Activated naive CD4-positive, alpha-beta T cell treated with anti-CD3 and anti-CD28 coated beads for 36 hours (primary cell): ENCODE measurements around the gene FBXW11. TPM values are rescaled to one million over a fixed set of nuclear protein-coding genes. Genes with fewer than 3 reads are reported as not detected.
"Not testable (repeated sequence)": the region's sequence is repeated elsewhere in the genome, so short reads cannot be mapped to it uniquely, and the experiment has no call there.

ENCODE experiments used
- CTCF ChIA-PET: fragments of 350-600 bp; sonication (Branson Sonifier 250); formaldehyde crosslinking; loops from one replicate; lab custom pipeline; 2021; ENCODE audit warnings: antibody characterized with exemption; lab: Charles Lee
- DNase-seq: peaks from one replicate; pipeline ENCODE4 v3.0.0-alpha.2; 2020
- H3K27ac Mint-ChIP-seq: one replicate; pipeline ENCODE4 v1.8.0; 2021; ENCODE audit warnings: mild to moderate bottlenecking, mixed read lengths
- H3K27me3 Mint-ChIP-seq: one replicate; pipeline ENCODE4 v1.8.0; 2021; ENCODE audit warnings: low read depth, mixed read lengths
- H3K36me3 Mint-ChIP-seq: one replicate; pipeline ENCODE4 v1.8.0; 2021; ENCODE audit warnings: low read depth, mixed read lengths
- H3K4me1 Mint-ChIP-seq: one replicate; pipeline ENCODE4 v1.8.0; 2021; ENCODE audit warnings: low read depth, mixed read lengths
- H3K4me3 Mint-ChIP-seq: one replicate; pipeline ENCODE4 v1.8.0; 2021; ENCODE audit warnings: mild to moderate bottlenecking, moderate library complexity, mixed read lengths
- H3K9me3 Mint-ChIP-seq: one replicate; pipeline ENCODE4 v1.8.0; 2021; ENCODE audit warnings: mixed read lengths
- intact Hi-C: fragments of 100-400 bp; cut with micrococcal nuclease; formaldehyde crosslinking; loops from one replicate; pipeline ENCODE4 v1.15.1; 2023
- total RNA-seq, 2 experiments: library from RNA; stranded (reverse); gene quantifications; one replicate each; pipeline ENCODE4 v1.2.3, GENCODE V29; 2021

The FBXW11 gene
- total RNA-seq, 2 experiments from 2014 or later: 32.8 to 35.5 TPM

DNA sequence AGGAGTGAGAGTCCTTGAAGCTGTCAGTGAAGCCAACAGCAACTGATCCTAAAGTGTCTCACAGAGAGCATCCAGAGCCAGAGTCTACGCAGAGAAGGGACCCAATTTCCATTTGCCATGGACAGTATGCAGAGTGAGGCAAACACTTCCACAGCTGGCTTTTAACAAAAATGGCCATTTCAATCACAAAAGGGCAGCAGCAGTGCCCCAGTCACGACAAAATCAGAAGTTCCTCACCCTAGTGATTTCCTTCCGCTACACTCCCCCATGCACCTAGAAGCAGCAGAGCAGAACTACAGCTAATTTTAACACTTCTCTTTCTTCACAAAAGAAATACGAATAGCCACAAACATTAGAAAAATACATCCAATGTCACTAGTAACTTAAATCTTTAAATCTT lies 27.9 kb downstream of the FBXW11 start:
- H3K9me3 Mint-ChIP-seq: peaks cover 23% of the 10 kb centered on the region
- H3K27me3 Mint-ChIP-seq: no peaks in the 10 kb centered on the region
- peak overlapping the region; percentile 24 for H3K27ac Mint-ChIP-seq
- H3K36me3 Mint-ChIP-seq: peaks cover 38% of the 10 kb centered on the region
- H3K4me1 Mint-ChIP-seq: peaks cover 56% of the 10 kb centered on the region
- intact Hi-C loops: loop anchor here (1.0 kb wide), 1 partner anchor 21 kb away; no protein-coding TSS in a partner anchor
- no peak overlapping the region for H3K4me3 Mint-ChIP-seq
- no peak for DNase-seq
- CTCF ChIA-PET: interaction anchor here (0.7 to 1.8 kb wide), 2 partner anchors 28 to 71 kb away, joined by 3 to 4 read pairs; partner anchors contain the start of gene FBXW11

DNA sequence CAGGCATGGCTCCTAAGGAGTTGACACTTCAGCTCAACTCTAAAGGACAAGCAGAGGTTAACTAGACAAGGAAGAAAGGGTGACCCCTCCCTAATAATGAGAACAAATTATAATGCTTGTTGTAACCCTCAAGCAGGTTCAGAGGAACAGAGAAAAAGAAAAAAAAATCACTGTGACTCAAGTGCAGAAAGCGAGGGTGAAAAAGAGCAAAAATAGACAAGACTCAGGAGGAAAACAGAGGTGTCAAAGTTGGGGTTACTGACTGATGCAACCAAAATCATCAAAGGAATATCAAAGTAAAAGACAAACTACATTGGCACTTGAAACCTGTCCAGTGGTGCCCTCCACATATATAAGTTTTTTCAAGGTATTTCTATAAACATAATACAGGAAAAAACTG lies 28.4 kb downstream of the FBXW11 start:
- peaks cover 60% of the 10 kb centered on the region for H3K4me1 Mint-ChIP-seq
- no peak overlapping the region for H3K4me3 Mint-ChIP-seq
- DNase-seq: no peak
- peak overlapping the region; percentile 72 for H3K27ac Mint-ChIP-seq
- peaks cover 34% of the 10 kb centered on the region for H3K36me3 Mint-ChIP-seq
- CTCF ChIA-PET: interaction anchor here (0.7 to 1.8 kb wide), 2 partner anchors 29 to 71 kb away, joined by 3 to 4 read pairs; partner anchors contain the start of gene FBXW11
- H3K9me3 Mint-ChIP-seq: peaks cover 23% of the 10 kb centered on the region
- H3K27me3 Mint-ChIP-seq: no peaks in the 10 kb centered on the region
- intact Hi-C loops: loop anchor here (1.0 kb wide), 1 partner anchor 21 kb away; no protein-coding TSS in a partner anchor

DNA sequence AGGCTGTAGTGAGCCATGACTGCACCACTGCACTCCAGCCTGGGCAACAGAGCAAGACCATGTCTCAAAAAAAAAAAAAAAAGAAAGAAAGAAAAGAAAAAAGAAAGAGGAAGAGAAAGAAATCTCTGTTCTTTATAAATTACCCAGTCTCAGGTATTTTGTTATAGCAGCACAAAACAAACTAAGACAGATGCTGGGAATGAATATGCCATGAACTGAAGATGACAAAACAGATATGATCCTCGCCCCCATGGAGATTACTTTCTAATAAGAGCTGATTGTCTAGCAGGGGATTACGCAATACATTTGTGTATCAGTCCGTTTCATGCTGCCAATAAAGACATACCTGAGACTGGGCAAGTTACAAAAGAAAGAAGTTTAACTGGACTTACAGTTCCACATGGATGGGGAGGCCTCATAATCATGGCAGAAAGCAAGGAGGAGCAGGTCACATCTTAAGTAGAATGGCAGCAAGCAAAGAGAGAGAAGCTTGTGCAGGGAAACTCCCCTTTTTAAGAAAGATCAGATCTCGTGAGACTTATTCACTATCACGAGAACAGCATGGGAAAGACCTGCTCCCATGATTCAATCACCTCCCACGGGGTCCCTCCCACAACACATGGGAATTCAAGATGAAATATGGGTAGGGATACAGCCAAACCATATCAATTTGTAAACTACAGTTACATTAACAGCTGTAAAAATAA lies 29.0 kb downstream of the FBXW11 start:
- peaks cover 30% of the 10 kb centered on the region for H3K36me3 Mint-ChIP-seq
- intact Hi-C loops, H3K4me3 Mint-ChIP-seq, H3K27me3 Mint-ChIP-seq: not testable (repeated sequence)
- H3K4me1 Mint-ChIP-seq: peaks cover 59% of the 10 kb centered on the region
- peak; percentile 13 for DNase-seq
- CTCF ChIA-PET: interaction anchor here (0.6 to 1.8 kb wide), 3 partner anchors 9 to 70 kb away, joined by 3 to 4 read pairs (median 4); partner anchors contain the start of gene FBXW11
- peak overlapping the region; percentile 72 for H3K27ac Mint-ChIP-seq
- peaks cover 23% of the 10 kb centered on the region for H3K9me3 Mint-ChIP-seq

DNA sequence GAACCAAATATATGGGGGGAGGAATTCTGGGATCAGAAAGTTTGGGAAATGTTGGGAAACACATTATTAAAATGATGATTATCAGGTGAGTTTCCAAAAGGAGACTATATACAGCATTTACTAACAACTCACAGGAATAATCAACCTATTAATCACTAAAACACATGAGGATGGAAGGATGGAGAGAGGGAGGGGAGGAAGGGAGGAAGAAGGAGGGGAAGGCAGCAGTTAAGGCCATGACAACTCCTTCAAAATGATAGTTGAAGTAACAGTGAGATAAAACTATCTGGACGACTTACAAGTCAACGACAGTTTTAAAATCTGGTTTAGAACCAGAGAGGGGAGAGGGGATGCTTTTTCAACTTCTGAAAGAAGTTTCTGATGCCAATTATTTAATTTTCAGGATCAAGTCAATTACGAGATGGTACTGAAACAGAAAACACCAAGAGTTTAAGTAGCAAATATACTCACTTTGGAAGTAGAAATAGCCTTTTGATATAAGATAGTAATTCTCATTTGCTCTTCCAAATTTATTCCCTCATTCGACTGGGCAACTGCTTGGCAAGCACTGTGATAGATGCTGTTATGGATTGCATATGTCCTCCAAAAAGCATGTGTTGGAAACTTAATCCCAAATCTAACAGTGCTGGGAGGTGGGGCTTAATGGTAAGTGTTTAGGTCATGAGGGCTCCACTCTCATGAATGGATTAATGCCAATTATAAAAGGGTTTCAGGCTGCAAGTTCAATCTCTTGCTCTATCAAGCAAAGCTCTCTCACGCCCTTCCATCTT lies 30.4 kb downstream of the FBXW11 start:
- Mint-ChIP-seq H3K36me3 (peaks cover 25% of the 10 kb centered on the region), H3K9me3 (peaks cover 15% of the 10 kb centered on the region), H3K4me3 (no peak overlapping the region), H3K27me3 (no peaks in the 10 kb centered on the region), H3K27ac (no peak overlapping the region), H3K4me1 (peaks cover 55% of the 10 kb centered on the region)
- intact Hi-C loops: loop anchor here (1.0 kb wide), 1 partner anchor 8 kb away; no protein-coding TSS in a partner anchor
- CTCF ChIA-PET: no interaction called here
- DNase-seq: no peak

GRCh38 chr5:171975262-171975876 lies 31.1 kb downstream of the FBXW11 start:
- no peak overlapping the region for H3K4me3 Mint-ChIP-seq
- H3K27ac Mint-ChIP-seq: no peak overlapping the region
- CTCF ChIA-PET: interaction anchor here (0.6 kb wide), 1 partner anchor 9 kb away, joined by 3 read pairs; no protein-coding TSS in a partner anchor
- no peak for DNase-seq
- H3K9me3 Mint-ChIP-seq: peaks cover 13% of the 10 kb centered on the region
- H3K27me3 Mint-ChIP-seq: no peaks in the 10 kb centered on the region
- peaks cover 61% of the 10 kb centered on the region for H3K4me1 Mint-ChIP-seq
- peaks cover 31% of the 10 kb centered on the region for H3K36me3 Mint-ChIP-seq
- intact Hi-C loops: no loop called here

DNA sequence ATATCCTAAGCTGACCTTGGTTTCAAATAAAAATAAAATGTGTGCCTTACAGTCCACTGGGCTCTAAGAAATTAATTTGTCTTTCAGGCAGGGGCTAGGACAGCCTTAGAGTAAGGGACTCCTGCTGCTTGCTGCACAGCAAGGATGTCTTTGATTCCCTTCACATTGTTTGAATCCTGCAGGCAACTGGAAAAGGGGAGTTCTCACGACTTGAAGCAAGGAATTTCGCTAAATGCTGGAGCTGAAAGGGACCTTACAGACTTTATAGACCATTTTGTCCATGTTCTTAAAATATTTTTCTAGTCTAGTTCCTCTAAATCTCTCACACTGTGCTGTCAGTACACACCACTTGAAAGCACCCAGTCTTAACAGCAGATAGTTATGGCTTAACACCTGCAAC lies 35.6 kb downstream of the FBXW11 start:
- no peak for DNase-seq
- peaks cover 61% of the 10 kb centered on the region for H3K4me1 Mint-ChIP-seq
- CTCF ChIA-PET: no interaction called here
- intact Hi-C loops: no loop called here
- H3K27me3 Mint-ChIP-seq: no peaks in the 10 kb centered on the region
- H3K36me3 Mint-ChIP-seq: peaks cover 21% of the 10 kb centered on the region
- no peak overlapping the region for H3K27ac Mint-ChIP-seq
- no peak overlapping the region for H3K4me3 Mint-ChIP-seq
- H3K9me3 Mint-ChIP-seq: peaks cover 7% of the 10 kb centered on the region

DNA sequence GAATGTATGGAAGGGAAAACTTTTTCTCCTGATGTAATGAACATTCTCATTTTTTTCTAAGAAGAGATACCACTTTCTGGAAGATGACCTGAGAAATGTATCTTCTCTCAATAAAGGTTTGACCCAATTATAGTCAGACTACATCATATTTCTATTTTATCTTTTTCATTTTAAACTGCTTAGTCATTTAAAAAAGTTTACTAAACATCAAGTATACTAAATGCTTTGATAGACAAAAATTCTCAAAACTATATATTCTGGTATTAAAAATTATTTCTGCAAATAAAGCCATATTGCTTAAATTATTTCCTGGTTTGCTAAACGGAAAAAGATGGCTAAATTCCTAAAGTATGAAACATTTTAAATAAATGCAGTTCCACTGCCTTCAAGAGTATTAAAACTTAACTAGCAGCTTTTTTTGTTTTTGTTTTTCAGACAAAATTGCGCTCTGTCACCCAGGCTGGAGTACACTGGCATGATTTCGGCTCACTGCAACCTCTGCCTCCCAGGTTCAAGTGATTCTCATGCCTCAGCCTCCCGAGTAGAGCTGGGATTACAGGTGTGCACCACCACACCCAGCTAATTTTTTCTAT lies 37.1 kb downstream of the FBXW11 start:
- H3K9me3 Mint-ChIP-seq: peaks cover 7% of the 10 kb centered on the region
- no peaks in the 10 kb centered on the region for H3K27me3 Mint-ChIP-seq
- H3K27ac Mint-ChIP-seq: no peak overlapping the region
- H3K4me1 Mint-ChIP-seq: peaks cover 57% of the 10 kb centered on the region
- intact Hi-C loops: no loop called here
- no peak overlapping the region for H3K4me3 Mint-ChIP-seq
- no peak for DNase-seq
- CTCF ChIA-PET: interaction anchor here (1.0 kb wide), 1 partner anchor 8 kb away, joined by 3 read pairs; no protein-coding TSS in a partner anchor
- H3K36me3 Mint-ChIP-seq: peaks cover 22% of the 10 kb centered on the region

DNA sequence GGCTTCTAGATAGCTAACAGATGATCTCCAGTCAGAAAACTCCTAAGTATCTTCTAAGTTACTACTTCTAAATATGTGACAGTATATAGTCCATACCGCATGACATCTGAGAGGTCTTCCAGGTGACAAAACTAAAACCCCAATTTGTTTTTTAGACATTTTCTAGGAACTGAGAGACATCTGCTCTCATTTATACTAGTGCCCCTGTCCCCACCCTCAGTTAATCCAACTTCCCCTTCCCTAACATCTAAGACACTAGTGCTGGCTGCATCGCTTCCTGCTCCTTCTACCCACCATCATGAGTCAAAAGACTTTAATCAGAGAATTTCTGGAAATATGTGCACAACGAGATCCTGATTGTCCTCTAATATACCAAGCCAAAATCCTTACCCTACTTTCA lies 37.9 kb downstream of the FBXW11 start:
- Mint-ChIP-seq H3K4me3 (no peak overlapping the region), H3K27me3 (no peaks in the 10 kb centered on the region), H3K36me3 (peaks cover 22% of the 10 kb centered on the region), H3K27ac (no peak overlapping the region), H3K9me3 (peaks cover 7% of the 10 kb centered on the region), H3K4me1 (peaks cover 57% of the 10 kb centered on the region)
- intact Hi-C loops: loop anchor here (1.0 kb wide), 1 partner anchor 8 kb away; no protein-coding TSS in a partner anchor
- CTCF ChIA-PET: interaction anchor here (0.6 to 1.1 kb wide), 2 partner anchors 56 to 77 kb away, joined by 3 to 7 read pairs; no protein-coding TSS in a partner anchor
- no peak for DNase-seq

- CTCF ChIA-PET: interaction anchor here (0.6 to 0.7 kb wide), 2 partner anchors 8 to 19 kb away, joined by 3 read pairs; no protein-coding TSS in a partner anchor
- intact Hi-C loops: loop anchor here (1.0 kb wide), 1 partner anchor 18 kb away; no protein-coding TSS in a partner anchor
Observed at GRCh38 chr5:171966964-171967363, 39.5 kb downstream of the FBXW11 start.

GRCh38 chr5:171966270-171966669 lies 40.2 kb downstream of the FBXW11 start:
- Mint-ChIP-seq H3K27me3 (no peaks in the 10 kb centered on the region), H3K27ac (peak overlapping the region; percentile 79), H3K4me3 (no peak overlapping the region), H3K36me3 (peaks cover 21% of the 10 kb centered on the region), H3K4me1 (peaks cover 71% of the 10 kb centered on the region), H3K9me3 (peaks cover 7% of the 10 kb centered on the region)
- CTCF ChIA-PET: interaction anchor here (0.7 kb wide), 1 partner anchor 9 kb away, joined by 3 read pairs; no protein-coding TSS in a partner anchor
- DNase-seq: no peak
- intact Hi-C loops: loop anchor here (1.0 kb wide), 1 partner anchor 19 kb away; no protein-coding TSS in a partner anchor

More at GRCh38 chr5:171966964-171967363, 39.5 kb downstream of the FBXW11 start:
- no peak for DNase-seq
- no peaks in the 10 kb centered on the region for H3K27me3 Mint-ChIP-seq
- no peak overlapping the region for H3K4me3 Mint-ChIP-seq
- H3K4me1 Mint-ChIP-seq: peaks cover 64% of the 10 kb centered on the region
- H3K36me3 Mint-ChIP-seq: peaks cover 22% of the 10 kb centered on the region
- H3K27ac Mint-ChIP-seq: peak overlapping the region; percentile 79
- peaks cover 7% of the 10 kb centered on the region for H3K9me3 Mint-ChIP-seq

- intact Hi-C loops: loop anchor here (1.0 kb wide), 1 partner anchor 20 kb away; no protein-coding TSS in a partner anchor
Observed at GRCh38 chr5:171965745-171966144, 40.7 kb downstream of the FBXW11 start.

More at GRCh38 chr5:171965745-171966144, 40.7 kb downstream of the FBXW11 start:
- Mint-ChIP-seq H3K4me1 (peaks cover 72% of the 10 kb centered on the region), H3K4me3 (no peak overlapping the region), H3K36me3 (peaks cover 16% of the 10 kb centered on the region), H3K9me3 (peaks cover 5% of the 10 kb centered on the region), H3K27ac (peak overlapping the region; percentile 79), H3K27me3 (no peaks in the 10 kb centered on the region)
- CTCF ChIA-PET: no interaction called here
- DNase-seq: peak; percentile 57
